Raji (cell line): Measurements from ENCODE around the gene RHBDD1.

Experiments used
- POLR2A ChIP-seq: IDR thresholded peaks from 2 replicates; pipeline ENCODE4 v1.6.1; 2011; ENCODE audit warnings: low read depth, low read length, control low read depth; ENCODE audit not compliant: insufficient read depth

Gene RHBDD1

DNA sequence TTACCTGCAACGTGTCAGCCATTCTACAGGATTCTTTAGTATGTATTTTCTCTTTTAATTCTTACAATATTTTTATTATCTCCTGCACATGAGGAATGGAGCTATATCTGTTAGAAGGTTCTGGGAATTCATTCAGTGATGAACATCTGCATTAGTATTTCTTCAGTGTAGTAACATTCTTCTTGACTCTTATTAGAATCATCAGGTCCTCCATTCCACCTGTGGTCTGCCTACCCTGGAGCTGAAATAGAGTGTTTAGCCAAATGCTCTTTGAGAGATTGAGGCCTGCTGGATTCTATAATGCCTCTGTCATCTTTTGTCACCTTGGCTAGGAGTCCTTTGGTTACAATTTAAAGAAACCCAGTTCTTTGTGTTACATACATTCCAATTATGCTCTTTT is 54.4 kb downstream of the RHBDD1 start:
- TF ChIP-seq POLR2A: no peak

- no peak for TF ChIP-seq POLR2A
Observed at GRCh38 chr2:226891780-226892590, 56.1 kb downstream of the RHBDD1 start.

DNA sequence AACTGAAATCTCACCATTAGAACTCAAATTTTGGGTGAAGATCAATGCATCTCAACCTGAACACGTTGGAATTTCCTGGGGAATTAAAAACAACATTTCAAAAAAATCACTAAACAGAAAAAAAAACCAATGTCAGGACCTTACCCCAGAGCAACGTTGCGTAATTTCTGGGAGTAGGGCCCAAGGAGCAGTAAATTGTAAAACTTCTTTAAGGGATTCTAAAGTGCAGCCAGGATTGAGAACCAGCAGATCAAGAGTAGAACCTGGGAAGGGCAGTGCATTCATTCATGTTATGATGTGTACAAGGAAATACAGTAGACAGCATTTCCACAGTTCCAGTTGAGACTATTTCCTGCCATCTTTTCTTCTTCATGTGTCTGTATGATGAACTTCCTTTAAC is 56.9 kb downstream of the RHBDD1 start:
- TF ChIP-seq POLR2A: no peak

- no peak for TF ChIP-seq POLR2A
Observed at GRCh38 chr2:226893216-226893615, 57.4 kb downstream of the RHBDD1 start.

DNA sequence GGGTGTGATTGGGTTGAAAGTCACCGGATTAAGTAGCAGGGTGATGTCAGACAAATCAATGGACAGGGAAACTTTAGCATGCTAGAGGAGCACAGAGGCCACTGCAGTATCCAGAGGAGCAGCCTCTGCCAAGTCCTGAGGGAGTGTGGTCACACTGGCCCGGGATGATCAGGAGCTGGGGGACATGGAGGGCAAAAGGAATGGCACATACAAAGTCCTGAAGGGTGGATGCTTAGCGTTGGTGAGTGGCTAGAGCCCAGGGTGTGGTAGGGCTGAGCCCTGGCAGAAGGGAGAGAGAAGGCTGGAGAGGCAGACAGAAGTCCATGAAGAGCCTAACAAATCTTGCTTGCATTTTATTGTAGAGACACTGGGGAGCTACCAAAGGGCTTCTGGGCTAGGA is 58.9 kb downstream of the RHBDD1 start:
- no peak for TF ChIP-seq POLR2A

- TF ChIP-seq POLR2A: no peak
Observed at GRCh38 chr2:226895579-226895978, 59.7 kb downstream of the RHBDD1 start.

GRCh38 chr2:226898121-226898520 is 62.3 kb downstream of the RHBDD1 start:
- TF ChIP-seq POLR2A: no peak

DNA sequence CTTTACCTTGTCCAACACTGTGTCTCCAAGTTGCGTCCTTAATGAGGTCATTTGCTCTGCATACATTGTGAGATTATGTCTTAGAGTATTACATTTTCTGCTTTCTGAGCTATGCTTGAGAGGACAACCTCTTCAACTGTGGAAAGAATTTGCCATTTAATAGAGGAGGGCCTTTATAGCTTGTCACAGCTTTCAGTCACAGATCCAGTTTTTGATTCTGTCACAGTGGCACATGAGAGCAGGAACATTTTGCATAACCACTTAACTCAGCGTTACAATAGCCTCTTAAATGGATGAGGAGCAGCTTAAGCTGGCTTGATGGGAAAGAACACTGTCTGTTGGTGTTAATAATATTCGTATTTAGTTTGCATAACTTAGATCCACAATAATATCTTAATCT is 63.0 kb downstream of the RHBDD1 start:
- TF ChIP-seq POLR2A: no peak

DNA sequence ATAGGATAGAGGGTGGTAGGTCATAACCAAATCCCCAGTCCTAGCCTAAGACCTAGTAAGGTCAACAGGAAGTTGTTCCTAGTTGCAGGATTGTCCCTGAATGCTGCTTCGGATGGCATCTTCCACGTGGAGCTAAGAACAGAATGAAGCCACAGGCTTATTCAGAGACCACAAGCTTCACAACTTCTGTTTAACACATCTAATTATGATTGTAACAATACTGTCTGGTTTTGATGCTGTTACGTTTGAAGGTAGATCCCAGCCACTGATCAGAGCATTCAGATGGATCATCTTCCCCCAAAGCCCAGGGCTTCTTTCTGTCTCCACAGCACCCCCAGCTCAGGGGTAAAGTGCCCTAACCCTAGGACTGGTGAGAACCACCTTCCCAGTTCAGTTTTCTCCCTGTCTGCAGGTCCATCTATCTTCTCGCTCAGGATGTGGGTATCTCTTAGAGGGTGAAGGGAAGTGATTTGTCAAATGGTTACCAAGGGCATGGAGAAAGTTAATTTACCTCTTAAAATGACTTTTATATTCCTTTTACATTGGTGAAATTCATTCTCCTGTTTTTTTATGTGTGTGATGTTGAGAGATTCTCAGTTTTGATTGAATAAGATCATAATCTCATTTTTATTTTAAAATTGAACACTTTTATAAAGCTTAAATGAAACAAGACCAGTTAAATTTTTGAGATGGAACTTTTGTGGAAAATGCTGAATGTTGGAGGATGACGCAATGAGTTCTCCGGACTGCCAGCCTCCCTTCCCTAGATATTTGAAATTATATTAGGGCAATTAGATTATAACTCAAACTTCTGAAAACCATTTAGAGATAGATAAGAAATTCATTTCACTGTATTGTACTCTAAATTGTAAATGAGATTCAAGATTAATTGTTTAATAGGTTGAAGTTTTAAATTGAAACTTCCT is 66.5 kb downstream of the RHBDD1 start:
- TF ChIP-seq POLR2A: no peak

DNA sequence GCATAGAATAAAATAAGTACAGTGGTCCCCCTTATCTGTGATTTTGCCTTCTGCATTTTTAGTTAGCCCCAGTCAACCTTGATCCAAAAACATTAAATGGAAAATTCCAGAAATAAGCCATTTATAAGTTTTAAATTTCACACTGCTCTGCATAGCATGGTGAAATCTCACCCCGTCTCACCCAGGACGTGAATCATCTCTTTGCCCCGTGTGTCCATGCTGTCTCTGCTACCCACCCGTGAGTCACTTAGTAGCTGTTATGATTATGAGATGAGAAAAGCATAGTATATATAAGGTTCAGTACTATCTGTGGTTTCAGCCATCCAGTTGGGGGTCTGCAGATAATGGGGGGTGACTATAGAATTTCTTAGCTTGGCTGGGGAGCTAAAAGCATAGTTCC is 67.3 kb downstream of the RHBDD1 start:
- no peak for TF ChIP-seq POLR2A

DNA sequence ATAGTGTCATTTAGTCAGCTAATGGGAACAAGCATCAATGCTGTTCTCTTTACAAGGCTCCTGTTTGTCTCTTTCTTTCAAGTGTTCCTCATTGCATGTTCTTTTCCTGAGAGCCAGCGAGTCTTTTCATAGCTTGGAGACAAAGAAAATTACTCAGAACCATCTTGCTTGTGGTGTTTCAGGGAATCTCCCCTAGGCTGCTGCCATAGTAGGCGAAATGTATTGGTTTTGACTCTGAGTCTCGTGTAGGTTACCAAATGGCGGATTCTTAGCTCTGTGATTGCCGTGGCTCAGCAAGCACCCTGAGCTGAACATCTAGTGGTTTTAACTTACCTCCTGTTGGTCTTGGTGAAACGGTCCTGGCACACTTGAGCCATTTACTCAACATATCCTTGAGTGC is 68.7 kb downstream of the RHBDD1 start:
- TF ChIP-seq POLR2A: no peak

GRCh38 chr2:226905718-226906117 is 69.9 kb downstream of the RHBDD1 start:
- TF ChIP-seq POLR2A: no peak

DNA sequence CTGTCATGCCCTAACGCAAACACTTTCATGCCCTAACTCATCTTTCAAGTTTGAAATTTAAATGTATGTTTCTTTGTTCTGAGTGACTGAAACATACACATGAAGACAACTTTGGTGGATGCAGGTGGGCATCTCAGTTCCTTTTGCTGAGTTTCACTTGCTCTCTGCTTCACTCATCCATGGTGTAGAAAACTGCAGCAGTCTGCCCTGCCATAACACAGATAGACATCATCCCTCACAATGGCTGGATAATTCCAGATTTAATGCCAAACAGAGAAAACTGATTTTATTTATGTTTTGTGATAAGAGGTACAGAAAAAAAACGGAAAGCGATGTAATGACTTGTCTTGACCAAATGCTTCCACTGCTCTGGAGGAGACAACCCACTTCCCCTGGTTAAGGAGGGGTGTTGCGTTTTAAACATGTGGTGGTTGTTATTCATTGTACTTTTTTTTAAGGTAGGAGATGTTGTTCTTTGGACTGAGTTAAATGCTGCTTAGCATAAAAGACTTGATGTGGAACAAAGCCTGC is 70.4 kb downstream of the RHBDD1 start:
- no peak for TF ChIP-seq POLR2A

GRCh38 chr2:226909126-226909525 is 73.3 kb downstream of the RHBDD1 start:
- TF ChIP-seq POLR2A: no peak

GRCh38 chr2:226909836-226910235 is 74.0 kb downstream of the RHBDD1 start:
- TF ChIP-seq POLR2A: no peak

GRCh38 chr2:226910384-226910783 is 74.5 kb downstream of the RHBDD1 start:
- TF ChIP-seq POLR2A: no peak
